CD14-positive monocyte (primary cell): ENCODE measurements around the gene COL25A1. TPM values are rescaled to one million over a fixed set of nuclear protein-coding genes. Genes with fewer than 3 reads are reported as not detected.

Source experiments
- DNase-seq, 3 donors: peaks; one replicate each; pipeline ENCODE4 v3.0.0-alpha.2; 2011 to 2022
- H2AFZ ChIP-seq: 2 replicates; pipeline ENCODE4 v1.6.0; 2012; ENCODE audit warnings: mild to moderate bottlenecking, low read depth, low read length, inconsistent platforms; ENCODE audit not compliant: insufficient read depth, poor library complexity, severe bottlenecking
- H3K27ac ChIP-seq, 2 donors: 1 replicate in 1 of 2; 2 replicates in 1 of 2; pipeline ENCODE4 v1.5.1; 2012 to 2013; ENCODE audit warnings: low read length in 2 of 2, control low read depth in 1 of 2, inconsistent platforms in 1 of 2, low read depth in 1 of 2, mild to moderate bottlenecking in 1 of 2
- H3K27me3 ChIP-seq, 2 donors: one replicate each; pipeline versions ENCODE4 v1.6.0 to v1.6.1; 2011 to 2013; ENCODE audit warnings: low read length in 2 of 2; ENCODE audit not compliant: control insufficient read depth in 2 of 2, insufficient read depth in 2 of 2
- H3K36me3 ChIP-seq, 2 donors: replicated peaks in 1 of 2; 1 replicate in 1 of 2; 2 replicates in 1 of 2; pipeline versions ENCODE4 v1.5.1 to v1.6.1; 2012 to 2013; ENCODE audit warnings: low read length in 2 of 2, control low read depth in 1 of 2, inconsistent platforms in 1 of 2, mild to moderate bottlenecking in 1 of 2; ENCODE audit not compliant: insufficient read depth in 2 of 2, control insufficient read depth in 1 of 2
- H3K4me1 ChIP-seq, 2 donors: 1 replicate in 1 of 2; 2 replicates in 1 of 2; pipeline versions ENCODE4 v1.5.1 to v1.6.1; 2012 to 2013; ENCODE audit warnings: low read length in 2 of 2, control low read depth in 1 of 2, inconsistent platforms in 1 of 2, mild to moderate bottlenecking in 1 of 2, moderate library complexity in 1 of 2; ENCODE audit not compliant: insufficient read depth in 2 of 2, control insufficient read depth in 1 of 2
- H3K4me2 ChIP-seq: replicated peaks from 2 replicates; pipeline ENCODE3; 2012; ENCODE audit warnings: low read length, moderate library complexity, mild to moderate bottlenecking; ENCODE audit not compliant: poor library complexity, severe bottlenecking; ENCODE audit errors: extremely low read depth
- H3K4me3 ChIP-seq, 3 experiments: fragments of 200-600 bp in 1 of 3; sonication (generic) in 1 of 3; replicated peaks in 1 of 3; 1 replicate in 2 of 3; 2 replicates in 1 of 3; pipeline ENCODE4 v1.5.1; 2011 to 2013; ENCODE audit warnings: low read length in 3 of 3, mild to moderate bottlenecking in 3 of 3, control low read depth in 2 of 3, low read depth in 2 of 3, inconsistent platforms in 1 of 3, moderate library complexity in 1 of 3
- H3K79me2 ChIP-seq: 2 replicates; pipeline ENCODE4 v1.6.0; 2012; ENCODE audit warnings: mild to moderate bottlenecking, control low read depth, inconsistent platforms, low read length, moderate library complexity; ENCODE audit not compliant: insufficient read depth
- H3K9ac ChIP-seq: 2 replicates; pipeline ENCODE4 v1.6.0; 2017; ENCODE audit warnings: low read length, mild to moderate bottlenecking; ENCODE audit not compliant: insufficient read depth, poor library complexity, severe bottlenecking
- H3K9me3 ChIP-seq, 2 donors: replicated peaks in 1 of 2; 1 replicate in 1 of 2; 2 replicates in 1 of 2; pipeline versions ENCODE4 v1.5.1 to v1.6.1; 2012 to 2013; ENCODE audit warnings: low read length in 2 of 2, control low read depth in 1 of 2; ENCODE audit not compliant: control insufficient read depth in 1 of 2, insufficient read depth in 1 of 2
- H4K20me1 ChIP-seq: 2 replicates; pipeline ENCODE4 v1.6.0; 2012; ENCODE audit warnings: mild to moderate bottlenecking, low read length, control low read depth, moderate library complexity; ENCODE audit not compliant: insufficient read depth
- H3K27ac Mint-ChIP-seq, 7 donors: one replicate each; pipeline ENCODE4 v1.8.0; 2020; ENCODE audit warnings: mild to moderate bottlenecking in 7 of 7, mixed read lengths in 7 of 7, moderate library complexity in 6 of 7, inconsistent platforms in 2 of 7
- H3K27me3 Mint-ChIP-seq, 3 donors: one replicate each; pipeline ENCODE4 v1.8.0; 2021 to 2022; ENCODE audit warnings: low read depth in 3 of 3, mild to moderate bottlenecking in 3 of 3, mixed read lengths in 3 of 3, moderate library complexity in 3 of 3, inconsistent platforms in 1 of 3
- H3K36me3 Mint-ChIP-seq, 2 donors: one replicate each; pipeline ENCODE4 v1.8.0; 2020; ENCODE audit warnings: mixed read lengths in 2 of 2, inconsistent platforms in 1 of 2, mild to moderate bottlenecking in 1 of 2
- H3K4me1 Mint-ChIP-seq: one replicate; pipeline ENCODE4 v1.8.0; 2020; ENCODE audit warnings: mild to moderate bottlenecking, mixed read lengths
- H3K4me3 Mint-ChIP-seq, 2 donors: one replicate each; pipeline ENCODE4 v1.8.0; 2020; ENCODE audit warnings: mild to moderate bottlenecking in 2 of 2, mixed read lengths in 2 of 2, moderate library complexity in 1 of 2
- H3K9me3 Mint-ChIP-seq, 7 donors: one replicate each; pipeline ENCODE4 v1.8.0; 2020 to 2022; ENCODE audit warnings: mixed read lengths in 7 of 7, mild to moderate bottlenecking in 6 of 7, moderate library complexity in 6 of 7, inconsistent platforms in 2 of 7
- WGBS: methylation state at CpG from one replicate; pipeline ENCODE4 v1.1.5; 2013; ENCODE audit warnings: missing lambda C conversion rate; ENCODE audit not compliant: insufficient coverage; 5-methylcytosine and 5-hydroxymethylcytosine counted together
- intact Hi-C, 2 donors: fragments of 100-400 bp; cut with micrococcal nuclease; formaldehyde crosslinking; loops; one replicate each; pipeline versions ENCODE4 v1.15.0 to v1.15.1; 2023
- polyA plus RNA-seq, 3 donors: library from polyadenylated mRNA; depleted of rRNA in 1 of 3; unstranded in 2 of 3; stranded (reverse) in 1 of 3; fragments of 300-500 nt in 2 of 3; fragments of >200 nt in 1 of 3; fragmentation: Illumina TruSeq in 2 of 3; gene quantifications; 1 replicate in 2 of 3; 2 replicates in 1 of 3; pipeline ENCODE4 v1.2.3, GENCODE V29; 2012 to 2021
- TF ChIP-seq, protein P1 (sequence below): fragments of 200-600 bp; IDR thresholded peaks from one replicate; pipeline ENCODE4 v1.8.0; 2022; ENCODE audit warnings: antibody characterized with exemption, mild to moderate bottlenecking

The COL25A1 gene
- polyA plus RNA-seq, 3 donors = not detected

DNA sequence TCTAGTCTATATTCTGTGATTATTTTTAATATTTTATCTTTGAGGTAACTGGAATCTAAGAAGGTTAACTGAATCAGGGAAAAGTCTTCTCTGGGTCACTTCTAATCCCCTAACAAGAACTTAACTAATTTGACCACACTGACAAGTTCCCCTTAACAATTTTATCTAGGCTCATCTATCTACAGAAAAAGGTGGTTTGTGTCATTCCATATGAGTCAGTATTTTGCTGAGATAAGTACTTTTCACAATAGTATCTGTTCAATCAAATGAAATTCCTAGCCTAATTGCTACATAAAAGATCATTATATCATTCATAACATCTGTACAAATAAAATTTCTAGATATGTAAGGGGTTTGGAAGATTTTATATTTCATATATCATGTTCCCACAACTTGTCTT, 45.6 kb downstream of the COL25A1 start:
- H3K36me3 ChIP-seq = no peaks in the 10 kb centered on the region
- Mint-ChIP-seq H3K4me3 (no peak overlapping the region), H3K27ac (no peak overlapping the region), H3K9me3 (peaks cover 0 to 6% (median 0%) of the 10 kb centered on the region in 7 donors), H3K27me3 (peaks cover 0 to 2% (median 0%) of the 10 kb centered on the region in 3 donors), H3K4me1 (no peaks in the 10 kb centered on the region), H3K36me3 (no peaks in the 10 kb centered on the region)
- no peak overlapping the region for H3K4me2 ChIP-seq
- H3K9me3 ChIP-seq = no peaks in the 10 kb centered on the region
- no peaks in the 10 kb centered on the region for H3K4me1 ChIP-seq
- TF ChIP-seq, protein P1, sequence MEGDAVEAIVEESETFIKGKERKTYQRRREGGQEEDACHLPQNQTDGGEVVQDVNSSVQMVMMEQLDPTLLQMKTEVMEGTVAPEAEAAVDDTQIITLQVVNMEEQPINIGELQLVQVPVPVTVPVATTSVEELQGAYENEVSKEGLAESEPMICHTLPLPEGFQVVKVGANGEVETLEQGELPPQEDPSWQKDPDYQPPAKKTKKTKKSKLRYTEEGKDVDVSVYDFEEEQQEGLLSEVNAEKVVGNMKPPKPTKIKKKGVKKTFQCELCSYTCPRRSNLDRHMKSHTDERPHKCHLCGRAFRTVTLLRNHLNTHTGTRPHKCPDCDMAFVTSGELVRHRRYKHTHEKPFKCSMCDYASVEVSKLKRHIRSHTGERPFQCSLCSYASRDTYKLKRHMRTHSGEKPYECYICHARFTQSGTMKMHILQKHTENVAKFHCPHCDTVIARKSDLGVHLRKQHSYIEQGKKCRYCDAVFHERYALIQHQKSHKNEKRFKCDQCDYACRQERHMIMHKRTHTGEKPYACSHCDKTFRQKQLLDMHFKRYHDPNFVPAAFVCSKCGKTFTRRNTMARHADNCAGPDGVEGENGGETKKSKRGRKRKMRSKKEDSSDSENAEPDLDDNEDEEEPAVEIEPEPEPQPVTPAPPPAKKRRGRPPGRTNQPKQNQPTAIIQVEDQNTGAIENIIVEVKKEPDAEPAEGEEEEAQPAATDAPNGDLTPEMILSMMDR = no peak
- H2AFZ ChIP-seq = no peak overlapping the region
- H3K79me2 ChIP-seq = no peaks in the 10 kb centered on the region
- H3K4me3 ChIP-seq = no peak overlapping the region
- H3K27ac ChIP-seq = no peak overlapping the region
- intact Hi-C loops = no loop called here
- DNase-seq = no peak
- H3K27me3 ChIP-seq = no peaks in the 10 kb centered on the region
- H4K20me1 ChIP-seq = no peaks in the 10 kb centered on the region
- no peak overlapping the region for H3K9ac ChIP-seq

DNA sequence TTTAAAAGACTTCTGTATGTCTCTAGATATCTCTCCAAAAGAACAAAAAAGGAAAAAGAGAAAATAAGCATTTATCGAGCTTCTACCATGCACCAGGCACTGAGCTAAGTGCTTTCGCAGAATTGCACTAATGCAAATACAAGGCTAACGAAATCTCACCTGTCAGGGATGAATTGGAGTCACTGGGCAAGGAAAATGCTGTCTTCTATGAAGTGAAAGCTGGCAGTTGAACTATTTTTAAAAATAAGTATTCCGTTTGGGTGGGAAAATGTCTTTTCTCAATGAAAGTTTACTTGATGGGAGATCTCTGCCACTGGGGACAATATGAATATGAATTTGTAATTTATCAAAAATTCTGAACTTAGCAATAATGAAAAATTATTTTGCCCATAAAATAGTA, 47.6 kb downstream of the COL25A1 start:
- H3K27ac Mint-ChIP-seq = no peak overlapping the region
- no peak overlapping the region for H3K4me2 ChIP-seq
- H3K4me3 Mint-ChIP-seq = no peak overlapping the region
- H3K36me3 ChIP-seq = no peaks in the 10 kb centered on the region
- no peaks in the 10 kb centered on the region for H3K9me3 ChIP-seq
- H3K27ac ChIP-seq = no peak overlapping the region
- intact Hi-C loops = no loop called here
- H3K9ac ChIP-seq = no peak overlapping the region
- H3K27me3 ChIP-seq = no peaks in the 10 kb centered on the region
- no peaks in the 10 kb centered on the region for H3K36me3 Mint-ChIP-seq
- H4K20me1 ChIP-seq = no peaks in the 10 kb centered on the region
- no peaks in the 10 kb centered on the region for H3K4me1 ChIP-seq
- TF ChIP-seq, protein P1 = no peak
- no peak overlapping the region for H2AFZ ChIP-seq
- no peaks in the 10 kb centered on the region for H3K27me3 Mint-ChIP-seq
- H3K9me3 Mint-ChIP-seq = peaks cover 0 to 6% (median 0%) of the 10 kb centered on the region in 7 donors
- WGBS = 100% methylated on average over 1 of the region's 4 CpGs
- H3K79me2 ChIP-seq = no peaks in the 10 kb centered on the region
- DNase-seq = no peak
- no peaks in the 10 kb centered on the region for H3K4me1 Mint-ChIP-seq
- H3K4me3 ChIP-seq = no peak overlapping the region
